Activated B cell treated with CpG ODN at 0.5 μM for 24 hours (primary cell): ENCODE results near the gene BAHCC1. TPM values are rescaled to one million over a fixed set of nuclear protein-coding genes. Genes with fewer than 3 reads are reported as not detected.

Source experiments
- ATAC-seq: fragments of 200-7000 bp; cut with Tn5 transposase; one replicate; pipeline ENCODE4 v1.10.0; 2021; ENCODE audit warnings: low read depth, mild to moderate bottlenecking, moderate library complexity
- CTCF ChIA-PET: fragments of 350-600 bp; sonication (Branson Sonifier 250); formaldehyde crosslinking; loops from one replicate; lab custom pipeline; 2021; ENCODE audit warnings: antibody characterized with exemption; lab: Charles Lee
- POLR2A ChIA-PET: fragments of 350-600 bp; sonication (Branson Sonifier 250); formaldehyde crosslinking; loops from one replicate; lab custom pipeline; 2021; ENCODE audit warnings: antibody characterized with exemption; lab: Charles Lee
- DNase-seq: peaks from one replicate; pipeline ENCODE4 v3.0.0; 2022
- H3K27ac Mint-ChIP-seq: one replicate; pipeline ENCODE4 v1.8.0; 2020; ENCODE audit warnings: mixed read lengths
- H3K27me3 Mint-ChIP-seq: one replicate; pipeline ENCODE4 v1.8.0; 2021; ENCODE audit warnings: mixed read lengths
- H3K36me3 Mint-ChIP-seq: one replicate; pipeline ENCODE4 v1.8.0; 2021; ENCODE audit warnings: low read depth, mixed read lengths
- H3K4me1 Mint-ChIP-seq: one replicate; pipeline ENCODE4 v1.8.0; 2021; ENCODE audit warnings: mixed read lengths
- H3K4me3 Mint-ChIP-seq: one replicate; pipeline ENCODE4 v1.8.0; 2020; ENCODE audit warnings: mild to moderate bottlenecking, mixed read lengths
- H3K9me3 Mint-ChIP-seq: one replicate; pipeline ENCODE4 v1.8.0; 2020; ENCODE audit warnings: mixed read lengths
- intact Hi-C: fragments of 100-400 bp; cut with micrococcal nuclease; formaldehyde crosslinking; loops from one replicate; pipeline ENCODE4 v1.15.1; 2024
- total RNA-seq: library from RNA; stranded (reverse); gene quantifications from 2 replicates; pipeline ENCODE4 v1.2.3, GENCODE V29; 2022
- TF ChIP-seq, protein P1 (sequence below): fragments of 200-600 bp; IDR thresholded peaks from one replicate; pipeline ENCODE4 v1.8.0; 2022; ENCODE audit warnings: antibody characterized with exemption, mild to moderate bottlenecking

BAHCC1 gene
- total RNA-seq, 1 donor from 2014 or later, result 0.13 TPM

DNA sequence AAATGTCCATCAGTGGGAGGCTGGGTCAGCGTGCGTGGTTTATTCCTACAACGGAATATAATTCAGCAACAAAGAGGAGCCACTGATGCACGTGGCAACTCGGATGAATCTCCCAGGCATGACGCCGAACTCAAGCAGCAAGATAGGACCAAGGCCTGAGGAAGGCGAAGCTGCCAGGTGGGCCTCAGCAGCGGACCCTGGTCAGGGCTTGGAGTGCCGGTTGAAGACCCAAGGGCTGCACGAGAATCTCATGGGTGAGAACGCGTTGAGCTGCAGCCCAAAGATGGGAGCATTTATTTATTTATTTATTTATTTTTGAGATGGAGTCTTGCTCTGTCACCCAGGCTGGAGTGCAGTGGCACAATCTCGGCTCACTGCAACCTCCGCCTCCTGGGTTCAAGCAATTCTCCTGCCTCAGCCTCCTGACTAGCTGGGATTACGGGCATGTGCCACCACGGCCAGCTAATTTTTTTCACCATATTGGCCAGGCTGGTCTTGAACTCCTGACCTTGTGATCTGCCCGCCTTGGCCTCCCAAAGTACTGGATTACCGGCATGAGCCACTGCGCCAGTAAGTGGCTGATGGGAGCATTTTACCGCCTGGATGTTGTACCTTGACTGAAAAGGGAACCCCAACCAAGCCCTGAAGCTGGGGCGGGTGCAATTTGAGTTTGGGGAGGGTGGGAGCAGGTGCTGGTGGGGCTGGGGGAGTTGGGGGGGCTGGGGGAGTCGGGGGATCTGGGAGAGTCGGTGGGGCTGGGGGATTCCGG, 18.1 kb upstream of the BAHCC1 start:
- Mint-ChIP-seq H3K27me3 (peaks cover 3% of the 10 kb centered on the region), H3K9me3 (no peaks in the 10 kb centered on the region), H3K27ac (no peak overlapping the region), H3K4me3 (no peak overlapping the region), H3K4me1 (no peaks in the 10 kb centered on the region), H3K36me3 (no peaks in the 10 kb centered on the region)
- no peak for ATAC-seq
- DNase-seq, result no peak
- TF ChIP-seq, protein P1, sequence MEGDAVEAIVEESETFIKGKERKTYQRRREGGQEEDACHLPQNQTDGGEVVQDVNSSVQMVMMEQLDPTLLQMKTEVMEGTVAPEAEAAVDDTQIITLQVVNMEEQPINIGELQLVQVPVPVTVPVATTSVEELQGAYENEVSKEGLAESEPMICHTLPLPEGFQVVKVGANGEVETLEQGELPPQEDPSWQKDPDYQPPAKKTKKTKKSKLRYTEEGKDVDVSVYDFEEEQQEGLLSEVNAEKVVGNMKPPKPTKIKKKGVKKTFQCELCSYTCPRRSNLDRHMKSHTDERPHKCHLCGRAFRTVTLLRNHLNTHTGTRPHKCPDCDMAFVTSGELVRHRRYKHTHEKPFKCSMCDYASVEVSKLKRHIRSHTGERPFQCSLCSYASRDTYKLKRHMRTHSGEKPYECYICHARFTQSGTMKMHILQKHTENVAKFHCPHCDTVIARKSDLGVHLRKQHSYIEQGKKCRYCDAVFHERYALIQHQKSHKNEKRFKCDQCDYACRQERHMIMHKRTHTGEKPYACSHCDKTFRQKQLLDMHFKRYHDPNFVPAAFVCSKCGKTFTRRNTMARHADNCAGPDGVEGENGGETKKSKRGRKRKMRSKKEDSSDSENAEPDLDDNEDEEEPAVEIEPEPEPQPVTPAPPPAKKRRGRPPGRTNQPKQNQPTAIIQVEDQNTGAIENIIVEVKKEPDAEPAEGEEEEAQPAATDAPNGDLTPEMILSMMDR, result no peak
- intact Hi-C loops, result no loop called here
- ChIA-PET CTCF (no interaction called here), POLR2A (interaction anchor here (0.6 kb wide), 1 partner anchor 39 kb away, joined by 11 read pairs; no protein-coding TSS in a partner anchor)

DNA sequence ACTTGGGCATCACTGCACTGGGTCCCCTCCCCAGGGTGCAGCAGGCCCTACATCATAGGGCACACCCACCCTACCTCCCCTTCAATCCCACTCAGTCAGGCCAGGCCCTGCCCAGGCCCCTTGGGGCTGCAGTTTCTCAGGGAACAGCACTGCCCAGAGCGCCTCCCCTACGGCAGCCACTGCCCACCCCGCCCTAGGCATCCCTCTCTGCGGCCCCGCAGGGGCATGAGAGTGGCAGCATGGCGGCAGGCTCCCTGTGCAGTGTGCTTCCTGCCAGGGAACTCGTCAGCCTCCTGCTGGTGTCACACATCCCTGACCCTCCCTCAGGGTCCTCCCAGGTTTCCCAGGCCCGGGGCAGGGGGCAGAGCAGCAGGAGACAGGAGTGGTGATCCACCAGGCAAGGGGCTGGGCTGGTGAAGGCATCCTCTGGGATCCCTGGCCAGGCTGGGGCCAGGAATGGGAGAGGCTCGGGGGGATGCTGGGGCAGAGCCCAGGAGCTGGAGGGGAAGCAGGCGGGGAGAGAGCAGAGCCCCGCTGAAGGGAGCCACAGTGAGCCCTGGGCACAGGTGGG, 16.2 kb upstream of the BAHCC1 start:
- no peak for ATAC-seq
- CTCF ChIA-PET, result no interaction called here
- POLR2A ChIA-PET, result interaction anchor here (1.1 kb wide), 1 partner anchor 50 kb away, joined by 4 read pairs; no protein-coding TSS in a partner anchor
- no peak overlapping the region for H3K4me3 Mint-ChIP-seq
- no peak overlapping the region for H3K27ac Mint-ChIP-seq
- no peaks in the 10 kb centered on the region for H3K9me3 Mint-ChIP-seq
- H3K36me3 Mint-ChIP-seq, result no peaks in the 10 kb centered on the region
- TF ChIP-seq, protein P1, result no peak
- no peaks in the 10 kb centered on the region for H3K4me1 Mint-ChIP-seq
- no peak for DNase-seq
- intact Hi-C loops, result no loop called here
- H3K27me3 Mint-ChIP-seq, result peaks cover 3% of the 10 kb centered on the region

DNA sequence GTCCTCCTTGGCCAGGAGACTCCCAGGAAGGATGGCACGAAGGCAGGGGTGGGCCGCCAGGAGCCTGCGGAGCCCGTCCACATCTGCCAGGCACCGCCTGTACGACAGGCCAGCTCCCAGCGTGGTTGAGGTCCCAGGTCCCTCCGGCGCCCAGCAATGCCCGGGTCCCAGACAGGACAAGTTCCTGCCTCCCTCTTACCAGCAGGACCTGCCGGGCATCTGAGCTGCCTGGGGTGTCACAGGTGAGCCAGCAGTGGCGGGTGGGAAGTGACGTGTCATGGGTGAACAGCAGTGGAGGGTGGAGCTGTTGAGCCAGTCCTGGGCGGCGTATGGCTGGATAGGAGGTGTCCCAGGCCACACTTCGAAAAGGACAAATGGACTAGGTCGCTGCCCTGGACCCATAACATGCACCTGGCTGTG, 15.7 kb upstream of the BAHCC1 start:
- Mint-ChIP-seq H3K4me3 (no peak overlapping the region), H3K36me3 (no peaks in the 10 kb centered on the region), H3K4me1 (no peaks in the 10 kb centered on the region), H3K27me3 (peaks cover 8% of the 10 kb centered on the region), H3K9me3 (no peaks in the 10 kb centered on the region), H3K27ac (no peak overlapping the region)
- DNase-seq (no peak), ATAC-seq (no peak)
- POLR2A ChIA-PET, result interaction anchor here (1.1 kb wide), 1 partner anchor 50 kb away, joined by 4 read pairs; no protein-coding TSS in a partner anchor
- intact Hi-C loops, result no loop called here
- CTCF ChIA-PET, result no interaction called here
- TF ChIP-seq, protein P1, result no peak

DNA sequence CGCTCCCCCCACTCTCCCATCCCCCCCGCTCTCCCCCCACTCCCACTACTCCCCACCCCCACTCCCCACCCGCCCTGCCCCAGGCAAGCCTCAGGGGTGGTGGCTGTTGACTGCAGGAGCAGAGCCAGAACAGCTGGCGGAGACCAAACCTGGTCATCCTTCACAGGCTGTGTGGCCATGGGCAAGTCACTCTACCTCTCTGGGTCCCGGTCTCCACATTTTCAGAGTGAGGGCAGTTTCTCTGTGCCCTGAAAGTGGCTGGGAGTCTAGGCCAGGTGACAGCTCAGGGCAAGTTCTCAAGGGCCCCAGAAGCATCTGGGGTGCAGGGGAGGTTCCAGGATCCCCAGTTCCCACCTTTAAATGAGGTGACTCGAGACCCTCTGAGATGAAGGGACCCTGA, 15.1 kb upstream of the BAHCC1 start:
- TF ChIP-seq, protein P1, result no peak
- no peaks in the 10 kb centered on the region for H3K36me3 Mint-ChIP-seq
- intact Hi-C loops, result no loop called here
- no peak for ATAC-seq
- H3K9me3 Mint-ChIP-seq, result no peaks in the 10 kb centered on the region
- CTCF ChIA-PET, result no interaction called here
- H3K4me3 Mint-ChIP-seq, result no peak overlapping the region
- DNase-seq, result no peak
- H3K4me1 Mint-ChIP-seq, result no peaks in the 10 kb centered on the region
- POLR2A ChIA-PET, result interaction anchor here (1.1 kb wide), 1 partner anchor 49 kb away, joined by 4 read pairs; no protein-coding TSS in a partner anchor
- H3K27ac Mint-ChIP-seq, result no peak overlapping the region
- peaks cover 14% of the 10 kb centered on the region for H3K27me3 Mint-ChIP-seq
